Measurements from ENCODE around the gene KCNT1.

DNA sequence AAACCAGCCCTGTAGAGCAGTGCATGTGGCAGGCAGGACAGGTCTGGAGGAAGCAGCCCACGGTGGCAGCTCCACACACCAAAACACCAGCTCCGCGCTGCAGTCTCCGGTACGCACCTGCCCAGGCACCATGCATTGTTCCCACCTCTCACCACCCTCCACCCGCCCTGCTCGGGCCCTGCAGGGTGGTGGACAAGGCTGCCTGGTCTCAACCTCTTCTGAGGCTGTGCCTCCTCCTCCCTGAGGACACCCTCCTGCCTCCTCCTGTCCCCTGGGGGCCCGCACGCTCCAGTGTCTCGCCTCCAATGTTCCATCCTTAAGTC lies 96.2 kb downstream of the KCNT1 start:
- TF ChIP-seq, protein P1, sequence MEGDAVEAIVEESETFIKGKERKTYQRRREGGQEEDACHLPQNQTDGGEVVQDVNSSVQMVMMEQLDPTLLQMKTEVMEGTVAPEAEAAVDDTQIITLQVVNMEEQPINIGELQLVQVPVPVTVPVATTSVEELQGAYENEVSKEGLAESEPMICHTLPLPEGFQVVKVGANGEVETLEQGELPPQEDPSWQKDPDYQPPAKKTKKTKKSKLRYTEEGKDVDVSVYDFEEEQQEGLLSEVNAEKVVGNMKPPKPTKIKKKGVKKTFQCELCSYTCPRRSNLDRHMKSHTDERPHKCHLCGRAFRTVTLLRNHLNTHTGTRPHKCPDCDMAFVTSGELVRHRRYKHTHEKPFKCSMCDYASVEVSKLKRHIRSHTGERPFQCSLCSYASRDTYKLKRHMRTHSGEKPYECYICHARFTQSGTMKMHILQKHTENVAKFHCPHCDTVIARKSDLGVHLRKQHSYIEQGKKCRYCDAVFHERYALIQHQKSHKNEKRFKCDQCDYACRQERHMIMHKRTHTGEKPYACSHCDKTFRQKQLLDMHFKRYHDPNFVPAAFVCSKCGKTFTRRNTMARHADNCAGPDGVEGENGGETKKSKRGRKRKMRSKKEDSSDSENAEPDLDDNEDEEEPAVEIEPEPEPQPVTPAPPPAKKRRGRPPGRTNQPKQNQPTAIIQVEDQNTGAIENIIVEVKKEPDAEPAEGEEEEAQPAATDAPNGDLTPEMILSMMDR (IDR thresholded peaks at IDR 0.05; ENCODE audit: low read depth, low read length) = no peak
- TF ChIP-seq POLR2A (IDR thresholded peaks at IDR 0.05; ENCODE audit: extremely low read depth, insufficient read length) = no peak
- no peak for TF ChIP-seq MYC (IDR thresholded peaks at IDR 0.05; ENCODE audit: low read depth, low read length)
- TF ChIP-seq, protein P2, sequence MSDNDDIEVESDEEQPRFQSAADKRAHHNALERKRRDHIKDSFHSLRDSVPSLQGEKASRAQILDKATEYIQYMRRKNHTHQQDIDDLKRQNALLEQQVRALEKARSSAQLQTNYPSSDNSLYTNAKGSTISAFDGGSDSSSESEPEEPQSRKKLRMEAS (IDR thresholded peaks at IDR 0.05; ENCODE audit: low read depth, low read length) = no peak
